Coronary artery (tissue), 2 donors: ENCODE results near the gene TRMO.
"Not testable (repeated sequence)": the region's sequence is repeated elsewhere in the genome, so short reads cannot be mapped to it uniquely, and the experiment has no call there.

Source experiments
- DNase-seq: peaks from one replicate; pipeline ENCODE4 v3.0.0-alpha.2; 2017; ENCODE audit warnings: low spot score
- H3K27ac ChIP-seq, 2 donors: fragments of 200-600 bp; sonication (generic); one replicate each; pipeline ENCODE4 v1.5.1; 2016 to 2019
- H3K4me3 ChIP-seq: fragments of 200-600 bp; sonication (generic); 2 replicates; pipeline ENCODE4 v1.5.1; 2016; ENCODE audit warnings: mild to moderate bottlenecking, moderate library complexity
- CTCF ChIP-seq: fragments of 200-600 bp; sonication (generic); IDR thresholded peaks from one replicate; pipeline ENCODE4 v1.5.1; 2019; ENCODE audit warnings: antibody characterized with exemption

TRMO gene

DNA sequence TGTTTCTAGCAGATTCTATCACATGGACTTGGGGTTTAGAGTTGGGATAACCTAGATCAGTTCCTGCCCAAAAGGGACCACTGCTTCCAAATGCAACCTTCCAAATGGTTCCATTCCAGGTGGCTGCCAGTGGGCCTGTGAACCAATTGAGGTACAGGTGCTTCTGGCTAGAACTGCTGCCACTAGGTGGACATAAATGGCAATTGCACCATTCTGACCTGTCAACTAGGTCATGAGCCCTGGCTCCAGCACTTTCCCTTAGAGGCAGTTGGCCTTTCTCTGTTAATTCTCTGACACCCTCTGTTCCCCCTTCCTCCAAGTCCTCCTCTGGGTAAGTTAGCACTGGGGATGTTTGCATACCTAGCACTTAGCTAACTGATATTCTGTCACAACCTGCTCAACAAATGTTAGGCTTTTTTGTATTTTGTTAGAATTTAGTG is 32.3 kb upstream of the TRMO start:
- Histone ChIP-seq H3K27ac (no peak overlapping the region), H3K4me3 (no peak overlapping the region)
- DNase-seq = no peak
- TF ChIP-seq CTCF = no peak

- not testable (repeated sequence) for H3K27ac ChIP-seq, H3K4me3 ChIP-seq, DNase-seq
These were observed 28.6 kb upstream of the TRMO start for GRCh38 chr9:97950873-97951272.

GRCh38 chr9:97947094-97947493 is 24.8 kb upstream of the TRMO start:
- not testable (repeated sequence) for H3K27ac ChIP-seq, H3K4me3 ChIP-seq, DNase-seq

GRCh38 chr9:97945470-97945869 is 23.2 kb upstream of the TRMO start:
- H3K4me3 ChIP-seq, DNase-seq, H3K27ac ChIP-seq: not testable (repeated sequence)

DNA sequence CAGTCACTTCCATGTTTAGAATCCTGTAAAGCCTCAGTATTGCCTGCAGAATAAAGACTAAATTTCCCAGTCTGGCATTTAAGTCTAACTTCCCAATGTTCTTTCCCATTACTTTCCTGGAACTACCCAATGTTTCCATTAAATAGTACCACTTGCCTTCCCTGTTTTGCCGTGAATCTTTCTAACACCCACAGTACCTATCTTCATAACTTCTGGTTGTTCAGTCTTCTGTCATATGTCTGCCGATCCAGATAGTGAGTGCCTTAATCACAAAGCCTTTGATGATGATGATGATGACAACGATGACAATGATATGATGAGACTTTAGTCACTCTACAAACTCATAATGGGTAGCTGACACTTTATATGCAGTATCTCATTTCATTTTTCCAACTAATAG is 22.3 kb upstream of the TRMO start:
- DNase-seq = no peak
- H3K27ac ChIP-seq = no peak overlapping the region

GRCh38 chr9:97943308-97943855 is 21.1 kb upstream of the TRMO start:
- no peak overlapping the region for H3K27ac ChIP-seq
- no peak overlapping the region for H3K4me3 ChIP-seq
- no peak for TF ChIP-seq CTCF
- DNase-seq = no peak

More for the DNA sequence above, 22.3 kb upstream of the TRMO start:
- no peak overlapping the region for H3K4me3 ChIP-seq
- TF ChIP-seq CTCF = no peak

GRCh38 chr9:97941323-97941722 is 19.0 kb upstream of the TRMO start:
- no peak for DNase-seq
- no peak overlapping the region for H3K27ac ChIP-seq
- no peak overlapping the region for H3K4me3 ChIP-seq
- TF ChIP-seq CTCF = no peak

DNA sequence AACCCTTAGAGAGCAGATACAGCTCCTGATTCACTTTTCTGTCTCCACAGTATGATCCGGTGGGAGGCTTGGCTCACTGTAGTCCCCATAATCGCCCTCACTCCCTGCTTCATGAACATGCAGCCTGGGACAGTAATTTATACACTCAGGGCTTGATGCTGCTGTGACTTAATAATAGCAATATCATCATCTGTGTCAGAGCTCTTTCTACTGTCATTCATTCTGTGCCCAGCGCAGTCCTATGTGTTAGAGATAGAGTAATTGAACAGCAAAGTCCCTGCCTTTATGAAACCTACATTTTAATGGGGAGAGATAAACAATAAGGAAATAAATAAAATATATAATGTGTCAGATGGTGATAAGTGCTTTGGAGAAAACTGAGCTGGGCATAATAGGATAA is 18.4 kb upstream of the TRMO start:
- no peak for DNase-seq
- H3K4me3 ChIP-seq = no peak overlapping the region
- no peak for TF ChIP-seq CTCF
- no peak overlapping the region for H3K27ac ChIP-seq

DNA sequence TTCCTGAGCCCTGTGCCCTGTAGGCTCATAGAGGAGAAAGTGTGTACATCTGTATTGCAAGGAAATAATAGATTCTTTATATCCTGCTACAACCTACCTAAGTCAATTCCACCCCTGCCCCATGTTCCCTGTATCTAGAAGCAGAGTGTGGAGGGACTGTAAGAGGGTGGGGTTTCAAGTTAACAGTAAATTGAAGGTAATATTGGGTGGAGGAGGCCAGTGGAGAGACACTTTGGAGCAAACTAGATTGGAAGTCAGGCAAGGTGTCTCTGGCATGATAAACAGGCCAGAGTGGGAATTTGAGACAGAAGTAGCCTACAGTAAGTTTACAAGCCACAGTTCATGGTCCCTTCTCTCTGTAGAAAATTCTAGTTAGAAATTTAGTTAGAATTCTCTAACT is 17.9 kb upstream of the TRMO start:
- Histone ChIP-seq H3K27ac (no peak overlapping the region), H3K4me3 (no peak overlapping the region)
- TF ChIP-seq CTCF = no peak
- no peak for DNase-seq
